Activated CD4-positive, alpha-beta memory T cell treated with anti-CD3 and anti-CD28 coated beads, Interleukin-2, amount 10 ng/mL, durations not matched to agents 7 days and 5 days (primary cell): ENCODE data around the gene CNBP. TPM values are rescaled to one million over a fixed set of nuclear protein-coding genes. Genes with fewer than 3 reads are reported as not detected.
"Not testable (repeated sequence)": the region's sequence is repeated elsewhere in the genome, so short reads cannot be mapped to it uniquely, and the experiment has no call there.

Experiments
- CTCF ChIA-PET: fragments of 350-600 bp; sonication (Branson Sonifier 250); formaldehyde crosslinking; loops from one replicate; lab custom pipeline; 2021; ENCODE audit warnings: antibody characterized with exemption, inconsistent platforms; lab: Charles Lee
- POLR2A ChIA-PET: fragments of 350-600 bp; sonication (Branson Sonifier 250); formaldehyde crosslinking; loops from one replicate; lab custom pipeline; 2021; ENCODE audit warnings: antibody characterized with exemption; lab: Charles Lee
- DNase-seq: peaks from one replicate; pipeline ENCODE4 v3.0.0-alpha.2; 2020
- H3K27ac Mint-ChIP-seq: one replicate; pipeline ENCODE4 v1.8.0; 2021; ENCODE audit warnings: mild to moderate bottlenecking, mixed read lengths
- H3K27me3 Mint-ChIP-seq: one replicate; pipeline ENCODE4 v1.8.0; 2021; ENCODE audit warnings: mixed read lengths
- H3K36me3 Mint-ChIP-seq: one replicate; pipeline ENCODE4 v1.8.0; 2021; ENCODE audit warnings: low read depth, mixed read lengths
- H3K4me1 Mint-ChIP-seq: one replicate; pipeline ENCODE4 v1.8.0; 2021; ENCODE audit warnings: mixed read lengths
- H3K4me3 Mint-ChIP-seq: one replicate; pipeline ENCODE4 v1.8.0; 2021; ENCODE audit warnings: mild to moderate bottlenecking, mixed read lengths
- H3K9me3 Mint-ChIP-seq: one replicate; pipeline ENCODE4 v1.8.0; 2021; ENCODE audit warnings: mixed read lengths
- total RNA-seq, 2 experiments: library from RNA; stranded (reverse); gene quantifications; one replicate each; pipeline ENCODE4 v1.2.3, GENCODE V29; 2021

Gene CNBP
- total RNA-seq = 100 to 1,000 TPM; 321 to 322 TPM

DNA sequence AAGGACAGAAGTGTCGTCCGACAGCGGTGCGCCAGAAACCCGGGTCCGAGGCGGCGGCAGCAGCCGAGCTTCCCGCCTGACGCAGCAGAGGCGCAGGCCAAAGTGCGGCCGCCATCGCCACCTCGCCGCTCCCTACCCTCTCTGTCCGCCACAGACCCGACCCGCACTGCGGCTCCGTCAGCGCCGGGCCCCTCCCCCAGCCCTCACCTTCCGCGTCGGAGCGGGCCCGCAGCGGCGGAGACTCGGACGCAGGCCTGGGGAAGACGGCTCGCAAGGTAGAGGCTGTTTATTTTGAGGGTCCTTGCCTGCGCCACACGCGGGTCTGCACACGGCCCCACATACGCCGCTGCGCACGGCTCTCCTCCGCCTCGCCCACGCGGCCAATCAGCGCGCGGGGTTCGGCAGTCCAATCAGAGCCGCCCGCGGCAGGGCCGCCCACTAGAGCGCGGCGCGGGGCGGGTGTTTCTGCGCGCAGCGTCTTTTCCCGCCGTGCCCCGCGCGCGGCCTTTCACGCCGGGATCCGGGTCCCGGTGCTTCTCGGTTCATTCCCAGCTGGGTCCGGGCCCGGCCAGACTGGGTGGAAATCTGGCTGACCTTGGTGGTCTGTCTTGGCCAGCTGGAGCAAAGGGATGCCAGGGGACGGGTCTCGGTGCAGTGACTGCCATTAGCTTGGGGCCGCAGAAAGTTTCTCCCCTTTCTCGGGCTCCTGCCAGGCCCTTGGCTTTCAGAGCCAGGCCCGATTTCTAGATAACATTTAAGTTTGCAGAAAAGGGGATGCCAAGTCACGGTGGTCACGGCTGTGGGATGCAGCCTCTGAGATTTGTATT, at the start of gene CNBP:
Gene CNBP, minus strand, starts transcription at position 328 of the 827 bp plus-strand sequence. CDS start 12,139 bp downstream, outside the sequence.
- CTCF ChIA-PET = interaction anchor here (0.7 to 6.7 kb wide), 8 partner anchors 22 to 503 kb away, joined by 3 to 71 read pairs (median 4); partner anchors contain the start of gene COPG1
- POLR2A ChIA-PET = interaction anchor here (0.6 to 12.2 kb wide), 25 partner anchors 8 to 305 kb away, joined by 3 to 393 read pairs (median 5); partner anchors contain the start of genes ACAD9, COPG1, HMCES and RAB43
- Mint-ChIP-seq H3K4me1 (peaks cover 48% of the 10 kb centered on the region), H3K4me3 (peak within 1 kb of the TSS; percentile 94), H3K27ac (peak within 1 kb of the TSS; percentile 93), H3K9me3 (no peaks in the 10 kb centered on the region), H3K36me3 (peaks cover 46% of the 10 kb centered on the region), H3K27me3 (no peaks in the 10 kb centered on the region)
- DNase-seq = peak; percentile 93

DNA sequence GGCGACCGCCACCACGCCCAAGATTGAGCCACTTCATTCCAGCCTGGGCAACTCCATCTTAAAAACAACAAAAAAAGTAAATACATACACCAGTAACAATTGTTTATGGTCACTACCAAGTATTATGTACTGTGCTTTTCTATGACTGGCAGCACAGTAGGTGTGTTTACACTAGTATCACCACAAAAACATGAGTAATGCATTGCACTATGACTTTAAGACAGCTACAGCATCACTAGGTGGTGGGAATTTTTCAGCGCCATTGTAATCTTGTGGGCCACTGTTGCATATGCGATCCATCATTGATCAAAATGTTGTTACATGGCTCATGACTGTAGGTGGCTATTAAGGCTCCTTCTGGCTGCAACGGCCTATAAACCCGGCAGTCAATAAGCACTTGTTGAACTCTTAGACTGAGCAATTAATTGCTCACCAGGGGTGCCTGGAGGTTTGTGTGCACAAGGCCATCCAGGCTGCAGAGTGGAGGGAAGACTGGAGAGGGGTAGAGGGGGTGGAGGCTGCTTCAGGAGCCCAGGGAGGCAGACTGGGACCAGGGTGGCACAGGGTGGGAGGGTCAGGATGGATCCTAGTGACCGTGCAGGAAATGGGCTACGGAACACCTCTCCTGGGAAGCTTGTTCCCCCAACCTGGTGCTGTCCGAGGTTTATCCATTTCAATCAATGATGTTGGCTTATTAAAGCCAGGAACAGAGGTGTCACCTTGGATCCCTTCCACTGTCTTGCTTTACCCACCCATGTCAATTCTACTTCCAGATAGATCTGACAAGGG, 47.8 kb upstream of the CNBP start:
- no peaks in the 10 kb centered on the region for H3K9me3 Mint-ChIP-seq
- H3K4me3 Mint-ChIP-seq = peak overlapping the region; percentile 21
- no peaks in the 10 kb centered on the region for H3K27me3 Mint-ChIP-seq
- CTCF ChIA-PET = interaction anchor here (0.6 to 3.7 kb wide), 8 partner anchors 8 to 262 kb away, joined by 3 to 28 read pairs (median 4); no protein-coding TSS in a partner anchor
- DNase-seq = no peak
- H3K36me3 Mint-ChIP-seq = peaks cover 8% of the 10 kb centered on the region
- H3K4me1 Mint-ChIP-seq = peaks cover 80% of the 10 kb centered on the region
- POLR2A ChIA-PET = interaction anchor here (0.8 to 8.1 kb wide), 10 partner anchors 8 to 111 kb away, joined by 4 to 74 read pairs (median 7); partner anchors contain the start of genes CNBP, COPG1, ISY1 and RAB43
- peak overlapping the region; percentile 86 for H3K27ac Mint-ChIP-seq

DNA sequence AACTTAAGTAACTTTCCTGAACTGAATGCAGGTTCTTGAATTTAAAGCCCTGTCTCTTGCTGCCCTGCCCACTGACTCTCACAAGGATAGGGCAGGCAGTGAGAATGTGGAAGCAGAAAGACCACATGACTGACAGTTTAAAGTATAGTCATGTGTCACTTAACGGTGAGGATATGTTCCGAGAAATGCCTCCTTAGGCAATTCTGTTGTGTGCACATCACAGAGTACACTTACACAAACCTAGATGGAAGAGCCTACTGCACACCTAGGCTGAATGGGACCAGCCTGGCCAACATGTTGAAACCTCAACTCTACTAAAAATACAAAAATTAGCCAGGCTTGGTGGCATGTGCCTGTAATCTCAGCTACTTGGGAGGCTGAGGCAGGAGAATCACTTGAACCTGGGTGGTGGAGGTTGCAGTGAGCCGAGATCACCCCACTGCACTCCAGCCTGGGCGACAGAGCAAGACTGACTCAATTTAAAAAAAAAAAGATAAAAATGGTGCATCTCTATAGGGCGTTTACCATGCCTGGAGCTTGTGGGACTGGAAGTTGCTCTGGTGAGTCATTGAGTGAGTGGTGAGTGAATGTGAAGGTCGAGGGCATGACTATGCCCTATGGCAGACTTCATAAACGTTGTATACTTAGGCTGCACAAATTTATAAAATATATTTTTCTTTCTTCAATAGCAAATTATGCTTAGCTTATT, 46.8 kb upstream of the CNBP start:
- H3K4me3 Mint-ChIP-seq = peak overlapping the region; percentile 33
- peaks cover 80% of the 10 kb centered on the region for H3K4me1 Mint-ChIP-seq
- CTCF ChIA-PET = interaction anchor here (0.6 to 3.7 kb wide), 10 partner anchors 9 to 110 kb away, joined by 3 to 28 read pairs (median 4); no protein-coding TSS in a partner anchor
- POLR2A ChIA-PET = interaction anchor here (0.8 to 8.1 kb wide), 11 partner anchors 9 to 110 kb away, joined by 4 to 74 read pairs (median 6); partner anchors contain the start of genes CNBP, COPG1, ISY1 and RAB43
- peak overlapping the region; percentile 95 for H3K27ac Mint-ChIP-seq
- H3K27me3 Mint-ChIP-seq = no peaks in the 10 kb centered on the region
- H3K9me3 Mint-ChIP-seq = no peaks in the 10 kb centered on the region
- H3K36me3 Mint-ChIP-seq = peaks cover 5% of the 10 kb centered on the region
- DNase-seq = peak; percentile 63

DNA sequence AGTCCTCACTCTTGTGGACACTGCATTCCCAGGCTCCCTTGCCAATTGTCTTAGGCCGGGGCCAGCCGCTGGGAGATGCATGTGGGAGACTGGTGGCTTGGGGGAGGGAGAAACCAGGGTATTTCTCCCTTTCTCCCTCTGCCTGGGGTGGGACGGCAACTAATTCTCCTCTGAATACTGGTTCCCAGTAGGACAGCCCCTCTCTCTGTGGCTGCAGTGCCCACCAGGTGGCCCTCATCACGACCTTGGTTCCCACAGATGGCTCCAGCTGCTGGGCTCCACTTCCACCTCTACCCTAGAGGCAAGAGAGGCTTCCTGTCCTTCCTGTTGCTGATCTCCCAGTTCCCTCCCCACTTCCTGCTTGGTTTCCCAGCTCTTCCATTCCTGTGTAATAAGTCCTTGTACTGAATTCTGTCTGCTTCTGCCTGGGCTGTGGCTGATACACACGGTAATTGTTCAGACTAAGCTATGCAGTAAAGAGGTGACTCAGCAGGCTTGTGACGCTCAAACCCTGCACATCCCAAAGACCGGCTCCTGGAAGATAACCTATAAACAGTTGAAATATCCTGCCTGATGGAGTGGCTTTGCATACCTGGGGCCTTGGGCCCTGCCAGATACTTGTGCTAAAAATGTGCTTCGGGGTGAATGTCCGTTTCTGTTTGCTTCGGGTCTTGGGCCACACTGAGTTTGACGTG, 45.3 kb upstream of the CNBP start:
- POLR2A ChIA-PET = interaction anchor here (1.1 to 8.1 kb wide), 4 partner anchors 8 to 87 kb away, joined by 4 to 97 read pairs (median 40); partner anchors contain the start of gene CNBP
- no peak overlapping the region for H3K4me3 Mint-ChIP-seq
- CTCF ChIA-PET = interaction anchor here (0.9 to 3.7 kb wide), 3 partner anchors 10 to 49 kb away, joined by 4 to 28 read pairs (median 25); no protein-coding TSS in a partner anchor
- H3K9me3 Mint-ChIP-seq = no peaks in the 10 kb centered on the region
- H3K4me1 Mint-ChIP-seq = peaks cover 78% of the 10 kb centered on the region
- DNase-seq = no peak
- peaks cover 4% of the 10 kb centered on the region for H3K36me3 Mint-ChIP-seq
- H3K27me3 Mint-ChIP-seq = no peaks in the 10 kb centered on the region
- H3K27ac Mint-ChIP-seq = peak overlapping the region; percentile 95

DNA sequence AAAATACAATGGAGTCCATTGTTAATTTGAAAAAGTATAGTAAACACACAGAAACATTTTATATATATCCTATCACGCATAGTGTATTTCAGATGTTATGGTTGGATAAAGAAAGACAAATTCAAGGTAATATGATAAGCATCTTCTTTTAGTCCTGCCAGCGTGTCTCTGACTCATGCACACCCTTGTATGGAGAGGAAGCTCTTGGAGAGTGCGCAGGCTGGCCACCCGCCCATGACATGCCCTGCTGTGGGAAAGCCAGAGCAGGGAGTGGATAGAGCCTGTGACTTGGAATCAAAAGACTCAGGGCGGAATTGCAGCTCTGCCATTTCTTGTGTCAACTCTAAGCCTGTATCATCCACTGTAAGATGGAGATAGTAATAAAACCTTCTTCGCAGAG, 42.7 kb upstream of the CNBP start:
- no peaks in the 10 kb centered on the region for H3K9me3 Mint-ChIP-seq
- peak overlapping the region; percentile 83 for H3K27ac Mint-ChIP-seq
- H3K4me1 Mint-ChIP-seq = peaks cover 62% of the 10 kb centered on the region
- DNase-seq = peak; percentile 51
- no peaks in the 10 kb centered on the region for H3K27me3 Mint-ChIP-seq
- no peaks in the 10 kb centered on the region for H3K36me3 Mint-ChIP-seq
- no peak overlapping the region for H3K4me3 Mint-ChIP-seq
- CTCF ChIA-PET = interaction anchor here (2.4 to 3.7 kb wide), 5 partner anchors 13 to 256 kb away, joined by 6 to 30 read pairs (median 14); partner anchors contain the start of gene CNBP
- POLR2A ChIA-PET = interaction anchor here (1.2 to 8.1 kb wide), 7 partner anchors 10 to 173 kb away, joined by 4 to 97 read pairs (median 11); partner anchors contain the start of genes CNBP and COPG1

DNA sequence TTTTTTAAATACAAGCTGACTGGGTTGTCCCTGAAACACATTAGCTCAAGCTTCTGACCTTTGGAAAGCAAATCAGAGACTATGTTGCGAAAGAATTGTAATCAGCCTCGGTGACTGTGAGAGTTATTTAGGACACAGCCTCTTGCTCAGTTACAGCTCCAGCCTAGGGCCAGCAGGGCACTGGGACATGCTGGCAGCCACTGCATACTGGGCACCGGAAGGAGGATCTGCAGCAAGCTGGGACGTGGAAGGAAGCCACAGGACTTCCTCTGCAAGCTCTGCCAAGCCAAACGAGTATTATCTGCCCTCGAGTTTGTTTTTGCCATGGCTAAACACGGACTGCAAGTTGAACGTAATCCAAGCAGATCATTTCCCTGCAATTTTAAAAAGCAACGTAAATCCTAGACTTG, 41.3 kb upstream of the CNBP start:
- Mint-ChIP-seq H3K27me3 (no peaks in the 10 kb centered on the region), H3K9me3 (no peaks in the 10 kb centered on the region), H3K36me3 (no peaks in the 10 kb centered on the region), H3K4me3 (no peak overlapping the region), H3K4me1 (peaks cover 50% of the 10 kb centered on the region), H3K27ac (peak overlapping the region; percentile 73)
- ChIA-PET CTCF (interaction anchor here (0.9 to 3.7 kb wide), 18 partner anchors 8 to 255 kb away, joined by 3 to 30 read pairs (median 5); partner anchors contain the start of genes CNBP and COPG1), POLR2A (interaction anchor here (1.0 to 8.1 kb wide), 13 partner anchors 12 to 209 kb away, joined by 3 to 97 read pairs (median 6); partner anchors contain the start of genes CNBP and COPG1)
- peak; percentile 42 for DNase-seq

DNA sequence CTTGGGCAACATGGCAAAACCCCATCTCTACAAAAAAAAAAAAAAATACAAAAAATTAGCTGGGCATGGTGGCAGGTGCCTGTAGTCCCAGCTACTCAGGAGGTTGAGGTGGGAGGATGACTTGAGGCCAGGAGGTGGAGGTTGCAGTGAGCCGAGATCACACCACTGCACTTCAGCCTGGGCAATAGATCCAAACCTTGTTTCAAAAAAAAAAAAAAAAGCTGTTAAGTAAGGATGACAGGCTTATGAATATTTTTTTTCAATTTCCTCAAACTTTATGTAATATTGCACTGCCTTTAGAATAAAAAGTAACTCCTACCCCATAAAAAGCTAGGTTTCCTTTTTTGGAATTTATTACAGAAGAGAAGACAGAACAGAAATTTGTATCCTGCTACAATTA, 40.7 kb upstream of the CNBP start:
- CTCF ChIA-PET = interaction anchor here (0.9 to 3.7 kb wide), 17 partner anchors 9 to 254 kb away, joined by 3 to 30 read pairs (median 5); partner anchors contain the start of genes CNBP and COPG1
- not testable (repeated sequence) for DNase-seq, H3K4me3 Mint-ChIP-seq, H3K9me3 Mint-ChIP-seq, H3K36me3 Mint-ChIP-seq, H3K27ac Mint-ChIP-seq, H3K27me3 Mint-ChIP-seq
- H3K4me1 Mint-ChIP-seq = peaks cover 44% of the 10 kb centered on the region
- POLR2A ChIA-PET = interaction anchor here (1.0 to 8.1 kb wide), 11 partner anchors 12 to 208 kb away, joined by 3 to 97 read pairs (median 10); partner anchors contain the start of genes CNBP and COPG1

DNA sequence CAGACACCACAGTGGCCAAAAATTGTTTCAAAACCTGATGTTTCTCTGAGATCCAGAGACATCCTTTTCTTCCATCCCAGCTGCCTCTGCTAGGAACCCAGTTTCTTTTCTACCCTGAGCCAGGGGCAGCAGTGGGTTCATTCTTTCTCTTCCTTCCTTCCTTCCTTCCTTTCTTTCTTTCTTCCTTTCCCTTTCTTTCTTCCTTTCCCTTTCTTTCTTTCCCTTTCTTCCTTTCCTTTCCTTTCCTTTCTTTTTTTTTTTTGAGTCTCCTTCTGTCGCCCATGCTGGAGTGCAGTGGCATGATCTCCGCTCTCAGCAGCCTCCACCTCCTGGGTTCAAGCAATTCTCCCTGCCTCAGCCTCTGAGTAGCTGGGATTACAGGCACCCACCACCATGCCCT, 35.0 kb upstream of the CNBP start:
- H3K9me3 Mint-ChIP-seq = no peaks in the 10 kb centered on the region
- H3K4me3 Mint-ChIP-seq = no peak overlapping the region
- H3K27me3 Mint-ChIP-seq = peaks cover 2% of the 10 kb centered on the region
- H3K27ac Mint-ChIP-seq = no peak overlapping the region
- H3K36me3 Mint-ChIP-seq = no peaks in the 10 kb centered on the region
- ChIA-PET CTCF (no interaction called here), POLR2A (interaction anchor here (1.0 kb wide), 2 partner anchors 12 to 98 kb away, joined by 3 to 4 read pairs; no protein-coding TSS in a partner anchor)
- H3K4me1 Mint-ChIP-seq = no peaks in the 10 kb centered on the region
- DNase-seq = no peak

DNA sequence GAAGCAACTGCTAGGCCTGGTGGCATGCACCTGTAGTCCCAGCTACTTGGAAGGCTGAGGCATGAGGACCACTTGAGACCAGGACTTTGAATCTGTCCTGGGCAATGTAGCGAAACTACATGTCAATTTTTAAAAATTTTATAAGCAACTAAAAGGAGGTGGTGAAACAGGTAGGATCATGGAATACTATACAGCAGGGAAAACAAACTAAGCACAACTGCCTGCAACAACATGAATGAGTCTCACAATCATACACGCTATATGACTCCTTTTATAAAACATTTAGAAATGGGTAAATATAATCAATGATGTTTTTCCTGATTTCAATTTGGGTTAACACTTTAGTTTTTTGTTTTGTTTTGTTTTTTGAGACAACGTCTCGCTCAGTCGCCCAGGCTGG, 29.5 kb upstream of the CNBP start:
- H3K27me3 Mint-ChIP-seq = peaks cover 8% of the 10 kb centered on the region
- H3K36me3 Mint-ChIP-seq = no peaks in the 10 kb centered on the region
- DNase-seq = no peak
- CTCF ChIA-PET = interaction anchor here (0.7 to 1.0 kb wide), 3 partner anchors 33 to 367 kb away, joined by 3 read pairs; no protein-coding TSS in a partner anchor
- POLR2A ChIA-PET = interaction anchor here (0.9 to 1.5 kb wide), 4 partner anchors 10 to 29 kb away, joined by 3 to 4 read pairs (median 4); no protein-coding TSS in a partner anchor
- no peaks in the 10 kb centered on the region for H3K9me3 Mint-ChIP-seq
- peaks cover 8% of the 10 kb centered on the region for H3K4me1 Mint-ChIP-seq
- no peak overlapping the region for H3K27ac Mint-ChIP-seq
- no peak overlapping the region for H3K4me3 Mint-ChIP-seq

DNA sequence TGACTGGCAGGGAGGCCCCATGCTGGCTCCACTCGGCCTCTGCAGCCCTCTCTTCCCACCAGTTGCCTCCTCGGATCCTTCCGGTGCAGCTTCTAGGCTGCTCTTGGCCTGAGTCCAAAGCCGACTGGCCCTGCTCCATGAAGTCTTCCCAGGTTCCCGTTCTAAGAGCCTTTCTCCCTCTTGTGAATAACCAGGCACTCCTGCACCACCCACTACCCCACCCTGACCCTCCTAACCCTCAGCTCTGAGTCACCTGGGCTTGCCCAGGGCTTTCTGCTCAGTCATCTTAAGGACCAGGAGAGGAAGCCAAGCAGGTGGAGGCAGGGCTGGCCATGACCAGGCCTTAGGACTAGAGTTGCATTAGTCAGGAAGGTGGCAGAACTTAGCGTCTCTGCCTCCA, 28.1 kb upstream of the CNBP start:
- DNase-seq = no peak
- ChIA-PET POLR2A (interaction anchor here (0.8 kb wide), 1 partner anchor 23 kb away, joined by 3 read pairs; no protein-coding TSS in a partner anchor), CTCF (interaction anchor here (1.2 kb wide), 1 partner anchor 13 kb away, joined by 3 read pairs; no protein-coding TSS in a partner anchor)
- no peaks in the 10 kb centered on the region for H3K36me3 Mint-ChIP-seq
- H3K4me1 Mint-ChIP-seq = peaks cover 10% of the 10 kb centered on the region
- no peaks in the 10 kb centered on the region for H3K9me3 Mint-ChIP-seq
- H3K27ac Mint-ChIP-seq = no peak overlapping the region
- H3K27me3 Mint-ChIP-seq = peaks cover 8% of the 10 kb centered on the region
- no peak overlapping the region for H3K4me3 Mint-ChIP-seq
